MM.1S (cell line): ENCODE results near the gene COL6A3.

Experiments used
- DNase-seq: peaks from one replicate; pipeline ENCODE4 v3.0.0-alpha.2; 2015
- H2AFZ ChIP-seq: fragments of 300-600 bp; sonication (generic); 2 replicates; pipeline ENCODE4 v1.6.0; 2016; ENCODE audit warnings: antibody characterized with exemption, low read length
- H3F3A ChIP-seq: fragments of 300-600 bp; sonication (generic); 2 replicates; pipeline ENCODE4 v1.6.1; 2016; ENCODE audit warnings: mild to moderate bottlenecking, antibody characterized with exemption, low read length, moderate library complexity, mixed read lengths; ENCODE audit not compliant: insufficient read depth
- H3K27ac ChIP-seq: fragments of 300-600 bp; sonication (generic); 2 replicates; pipeline ENCODE4 v1.5.1; 2016; ENCODE audit warnings: mild to moderate bottlenecking, low read length
- H3K27me3 ChIP-seq: fragments of 300-600 bp; sonication (generic); replicated peaks from 2 replicates; pipeline ENCODE4 v1.6.0; 2016; ENCODE audit warnings: low read length; ENCODE audit not compliant: insufficient read depth
- H3K36me3 ChIP-seq: fragments of 300-600 bp; sonication (generic); replicated peaks from 2 replicates; pipeline ENCODE4 v1.6.1; 2016; ENCODE audit warnings: mild to moderate bottlenecking, low read length, mixed read lengths; ENCODE audit not compliant: insufficient read depth
- H3K4me1 ChIP-seq: fragments of 300-600 bp; sonication (generic); 2 replicates; pipeline ENCODE4 v1.6.1; 2016; ENCODE audit warnings: low read length, mixed read lengths
- H3K4me2 ChIP-seq: fragments of 300-600 bp; sonication (generic); 2 replicates; pipeline ENCODE4 v1.6.0; 2016; ENCODE audit warnings: low read depth, low read length
- H3K4me3 ChIP-seq: fragments of 300-600 bp; sonication (generic); 2 replicates; pipeline ENCODE4 v1.5.1; 2016; ENCODE audit warnings: low read length, mixed read lengths
- H3K79me2 ChIP-seq: fragments of 300-600 bp; sonication (generic); 2 replicates; pipeline ENCODE4 v1.6.1; 2016; ENCODE audit warnings: mixed run types, low read length, mixed read lengths
- H3K9ac ChIP-seq: fragments of 300-600 bp; sonication (generic); 2 replicates; pipeline ENCODE4 v1.6.1; 2016; ENCODE audit warnings: low read length, mixed read lengths
- H3K9me2 ChIP-seq: fragments of 300-600 bp; sonication (generic); replicated peaks from 2 replicates; pipeline ENCODE4 v1.6.1; 2016; ENCODE audit warnings: mild to moderate bottlenecking, low read length, mixed read lengths; ENCODE audit not compliant: insufficient read depth
- H3K9me3 ChIP-seq: fragments of 300-600 bp; sonication (generic); replicated peaks from 2 replicates; pipeline ENCODE4 v1.6.1; 2016; ENCODE audit warnings: mild to moderate bottlenecking, low read length, mixed read lengths; ENCODE audit not compliant: insufficient read depth
- H4K20me1 ChIP-seq: fragments of 300-600 bp; sonication (generic); 2 replicates; pipeline ENCODE4 v1.6.1; 2016; ENCODE audit warnings: mild to moderate bottlenecking, low read length, moderate library complexity, mixed read lengths; ENCODE audit not compliant: insufficient read depth
- CTCF ChIP-seq: fragments of 300-600 bp; sonication (generic); IDR thresholded peaks from 2 replicates; pipeline ENCODE4 v1.5.1; 2016; ENCODE audit warnings: antibody characterized with exemption, low read length, mixed read lengths
- EZH2 ChIP-seq: fragments of 300-600 bp; sonication (generic); optimal IDR thresholded peaks from 2 replicates; pipeline ENCODE3; 2017; ENCODE audit warnings: low read depth, mild to moderate bottlenecking, antibody characterized with exemption, low read length, mixed read lengths
- EZH2phosphoT487 ChIP-seq: fragments of 300-600 bp; sonication (generic); IDR thresholded peaks from 2 replicates; pipeline ENCODE4 v1.6.1; 2018; ENCODE audit warnings: antibody characterized with exemption, low read length

Gene COL6A3

GRCh38 chr2:237438080-237438940 lies 24.3 kb upstream of the COL6A3 start:
- no peak for DNase-seq
- Histone ChIP-seq H3K9ac (no peak overlapping the region), H3K4me1 (peaks cover 15% of the 10 kb centered on the region), H2AFZ (no peak overlapping the region), H3K4me3 (no peak overlapping the region), H3K9me3 (no peaks in the 10 kb centered on the region), H3K79me2 (no peaks in the 10 kb centered on the region), H3K9me2 (no peaks in the 10 kb centered on the region), H3F3A (no peaks in the 10 kb centered on the region), H4K20me1 (no peaks in the 10 kb centered on the region), H3K4me2 (no peak overlapping the region), H3K36me3 (no peaks in the 10 kb centered on the region), H3K27ac (no peak overlapping the region), H3K27me3 (peaks cover 25% of the 10 kb centered on the region)
- TF ChIP-seq EZH2 (no peak), CTCF (no peak), EZH2phosphoT487 (no peak)

GRCh38 chr2:237437566-237437965 lies 23.6 kb upstream of the COL6A3 start:
- H3K4me2 ChIP-seq: no peak overlapping the region
- H3F3A ChIP-seq: no peaks in the 10 kb centered on the region
- TF ChIP-seq EZH2phosphoT487: no peak
- no peak overlapping the region for H2AFZ ChIP-seq
- H3K9me3 ChIP-seq: no peaks in the 10 kb centered on the region
- no peak overlapping the region for H3K9ac ChIP-seq
- H3K4me3 ChIP-seq: no peak overlapping the region
- H4K20me1 ChIP-seq: no peaks in the 10 kb centered on the region
- H3K79me2 ChIP-seq: no peaks in the 10 kb centered on the region
- H3K36me3 ChIP-seq: no peaks in the 10 kb centered on the region
- H3K27ac ChIP-seq: no peak overlapping the region
- peaks cover 15% of the 10 kb centered on the region for H3K4me1 ChIP-seq
- H3K9me2 ChIP-seq: no peaks in the 10 kb centered on the region
- DNase-seq: no peak
- H3K27me3 ChIP-seq: peaks cover 33% of the 10 kb centered on the region

GRCh38 chr2:237435844-237436587 lies 22.1 kb upstream of the COL6A3 start:
- H3K79me2 ChIP-seq: no peaks in the 10 kb centered on the region
- no peak overlapping the region for H3K4me3 ChIP-seq
- H2AFZ ChIP-seq: no peak overlapping the region
- no peak overlapping the region for H3K4me2 ChIP-seq
- peaks cover 15% of the 10 kb centered on the region for H3K4me1 ChIP-seq
- no peak for DNase-seq
- no peak overlapping the region for H3K27ac ChIP-seq
- no peaks in the 10 kb centered on the region for H3K9me3 ChIP-seq
- no peaks in the 10 kb centered on the region for H4K20me1 ChIP-seq
- H3K27me3 ChIP-seq: peaks cover 41% of the 10 kb centered on the region
- H3K36me3 ChIP-seq: no peaks in the 10 kb centered on the region
- TF ChIP-seq CTCF: no peak
- no peak for TF ChIP-seq EZH2phosphoT487
- TF ChIP-seq EZH2: no peak
- H3K9ac ChIP-seq: no peak overlapping the region
- no peaks in the 10 kb centered on the region for H3K9me2 ChIP-seq
- no peaks in the 10 kb centered on the region for H3F3A ChIP-seq
